ENCODE measurements around the gene GALNT9. TPM values are rescaled to one million over a fixed set of nuclear protein-coding genes. Genes with fewer than 3 reads are reported as not detected.
"Not testable (repeated sequence)": the region's sequence is repeated elsewhere in the genome, so short reads cannot be mapped to it uniquely, and the experiment has no call there.

GALNT9 gene
- total and polyA plus RNA-seq, 5 donors from 2014 or later, result 0.37 to 0.69 (median 0.64) TPM; not detected in 2

DNA sequence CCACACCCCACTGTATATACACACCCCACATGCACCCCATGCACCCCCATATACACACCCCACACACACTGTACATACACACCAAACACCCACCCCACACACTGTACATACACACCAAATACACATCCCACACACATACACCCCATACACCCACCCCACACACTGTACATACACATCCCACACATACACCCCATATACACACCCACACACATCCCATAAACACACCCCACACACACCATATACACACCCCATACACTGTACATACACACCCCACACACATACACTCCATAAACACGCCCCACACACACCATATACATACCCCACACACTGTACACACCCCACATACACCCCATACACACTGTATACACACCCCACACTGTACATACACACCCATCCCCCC, 102.8 kb downstream of the GALNT9 start:
- H3K4me1 ChIP-seq (ENCODE audit: control insufficient read depth, insufficient read depth, low read length, poor library complexity, severe bottlenecking), result peaks cover 11% of the 10 kb centered on the region
- no peak overlapping the region for H3K4me3 Mint-ChIP-seq
- no peaks in the 10 kb centered on the region for H3K36me3 ChIP-seq (ENCODE audit: control insufficient read depth, insufficient read depth, low read length)
- DNase-seq (no peak), ATAC-seq (ENCODE audit: low read depth in 2 of 2) (no peak)
- no peak overlapping the region for H3K27ac Mint-ChIP-seq
- H3K9me3 Mint-ChIP-seq, result no peaks in the 10 kb centered on the region
- H3K27me3 Mint-ChIP-seq, result no peaks in the 10 kb centered on the region
- H3K27ac ChIP-seq (ENCODE audit: insufficient read depth, low read length, poor library complexity, severe bottlenecking), result no peak overlapping the region
- no peaks in the 10 kb centered on the region for H3K36me3 Mint-ChIP-seq
- peaks cover 0 to 9% (median 2%) of the 10 kb centered on the region in 4 donors for H3K4me1 Mint-ChIP-seq
- H3K4me3 ChIP-seq (ENCODE audit: low read depth, low read length), result no peak overlapping the region
- no peaks in the 10 kb centered on the region for H3K27me3 ChIP-seq (ENCODE audit: control insufficient read depth, insufficient read depth, low read length)
- H3K9me3 ChIP-seq (ENCODE audit: control insufficient read depth in 2 of 2, low read length in 2 of 2), result no peaks in the 10 kb centered on the region

DNA sequence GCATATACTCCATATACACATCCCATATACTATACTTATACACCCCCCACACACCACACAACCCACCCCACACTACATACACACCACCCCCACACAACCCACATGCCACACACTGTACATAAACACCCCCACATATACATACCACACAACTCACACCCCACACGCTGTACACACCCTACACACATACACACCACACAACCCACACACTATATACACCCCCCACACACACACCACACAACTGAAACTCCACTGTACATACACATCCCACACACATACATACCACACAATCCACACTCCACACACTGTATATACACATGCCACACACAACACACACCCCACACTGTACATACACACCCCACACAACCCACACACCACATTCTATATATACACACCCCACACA, 104.2 kb downstream of the GALNT9 start:
- H3K4me1 ChIP-seq (ENCODE audit: control insufficient read depth, insufficient read depth, low read length, poor library complexity, severe bottlenecking), result peaks cover 11% of the 10 kb centered on the region
- no peak overlapping the region for H3K27ac Mint-ChIP-seq
- H3K9me3 Mint-ChIP-seq, result no peaks in the 10 kb centered on the region
- no peak overlapping the region for H3K4me3 Mint-ChIP-seq
- DNase-seq (no peak), ATAC-seq (ENCODE audit: low read depth in 2 of 2) (no peak)
- H3K27ac ChIP-seq (ENCODE audit: insufficient read depth, low read length, poor library complexity, severe bottlenecking), result no peak overlapping the region
- H3K27me3 Mint-ChIP-seq, result peaks cover under 1% of the 10 kb centered on the region
- no peaks in the 10 kb centered on the region for H3K36me3 Mint-ChIP-seq
- no peaks in the 10 kb centered on the region for H3K9me3 ChIP-seq (ENCODE audit: control insufficient read depth in 2 of 2, low read length in 2 of 2)
- H3K4me3 ChIP-seq (ENCODE audit: low read depth, low read length), result no peak overlapping the region
- no peaks in the 10 kb centered on the region for H3K36me3 ChIP-seq (ENCODE audit: control insufficient read depth, insufficient read depth, low read length)
- H3K4me1 Mint-ChIP-seq, result peaks cover 0 to 9% (median 2%) of the 10 kb centered on the region in 4 donors
- no peaks in the 10 kb centered on the region for H3K27me3 ChIP-seq (ENCODE audit: control insufficient read depth, insufficient read depth, low read length)

DNA sequence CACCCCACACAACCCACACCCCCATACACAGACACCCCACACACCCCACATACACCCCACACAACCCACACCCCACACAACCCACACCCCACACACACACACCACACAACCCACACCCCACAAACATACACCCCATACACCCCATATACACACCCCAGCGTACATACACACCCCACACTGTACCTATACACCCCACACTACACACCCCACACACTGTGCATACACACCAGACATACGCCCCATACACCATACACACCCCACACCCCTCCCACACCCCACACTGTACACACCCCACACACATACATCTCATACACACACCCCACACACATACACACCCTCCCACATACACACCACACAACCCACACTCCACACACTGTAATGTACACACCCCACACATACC, 104.9 kb downstream of the GALNT9 start:
- Histone ChIP-seq H3K4me3 (ENCODE audit: low read depth, low read length) (no peak overlapping the region), H3K4me1 (ENCODE audit: control insufficient read depth, insufficient read depth, low read length, poor library complexity, severe bottlenecking) (peaks cover 11% of the 10 kb centered on the region), H3K27me3 (ENCODE audit: control insufficient read depth, insufficient read depth, low read length) (no peaks in the 10 kb centered on the region), H3K9me3 (ENCODE audit: control insufficient read depth in 2 of 2, low read length in 2 of 2) (no peaks in the 10 kb centered on the region), H3K27ac (ENCODE audit: insufficient read depth, low read length, poor library complexity, severe bottlenecking) (no peak overlapping the region), H3K36me3 (ENCODE audit: control insufficient read depth, insufficient read depth, low read length) (no peaks in the 10 kb centered on the region)
- Mint-ChIP-seq H3K27me3 (peaks cover 5% of the 10 kb centered on the region), H3K9me3 (no peaks in the 10 kb centered on the region), H3K4me1 (peaks cover 0 to 9% (median 2%) of the 10 kb centered on the region in 4 donors), H3K36me3 (no peaks in the 10 kb centered on the region), H3K4me3 (no peak overlapping the region), H3K27ac (no peak overlapping the region)
- DNase-seq (no peak), ATAC-seq (ENCODE audit: low read depth in 2 of 2) (no peak)

DNA sequence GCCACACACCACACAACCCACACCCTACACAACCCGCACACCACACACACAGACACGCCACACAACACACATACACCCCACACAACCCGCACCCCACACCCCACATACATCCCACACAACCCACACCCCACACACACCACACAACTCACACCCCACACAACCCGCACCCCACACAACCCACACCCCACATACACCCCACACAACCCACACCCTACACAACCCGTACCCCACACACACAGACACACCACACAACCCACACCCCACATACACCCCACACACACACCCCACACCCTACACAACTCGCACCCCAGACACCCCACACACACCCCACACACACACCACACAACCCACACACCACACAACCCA, 106.6 kb downstream of the GALNT9 start:
- H3K4me3 ChIP-seq (ENCODE audit: low read depth, low read length), result no peak overlapping the region
- Mint-ChIP-seq H3K27me3 (peaks cover 10% of the 10 kb centered on the region), H3K27ac (peak overlapping the region in 1 of 3 donors; percentile 44), H3K4me1 (peaks cover 0 to 13% (median 3%) of the 10 kb centered on the region in 4 donors), H3K4me3 (peak overlapping the region in 1 of 4 donors; percentile 20), H3K9me3 (no peaks in the 10 kb centered on the region), H3K36me3 (no peaks in the 10 kb centered on the region)
- DNase-seq, result no peak
- H3K27me3 ChIP-seq (ENCODE audit: control insufficient read depth, insufficient read depth, low read length), result no peaks in the 10 kb centered on the region
- H3K4me1 ChIP-seq (ENCODE audit: control insufficient read depth, insufficient read depth, low read length, poor library complexity, severe bottlenecking), result peaks cover 11% of the 10 kb centered on the region
- no peak for ATAC-seq (ENCODE audit: low read depth in 2 of 2)
- H3K36me3 ChIP-seq (ENCODE audit: control insufficient read depth, insufficient read depth, low read length), result no peaks in the 10 kb centered on the region
- H3K9me3 ChIP-seq (ENCODE audit: control insufficient read depth in 2 of 2, low read length in 2 of 2), result no peaks in the 10 kb centered on the region
- no peak overlapping the region for H3K27ac ChIP-seq (ENCODE audit: insufficient read depth, low read length, poor library complexity, severe bottlenecking)

DNA sequence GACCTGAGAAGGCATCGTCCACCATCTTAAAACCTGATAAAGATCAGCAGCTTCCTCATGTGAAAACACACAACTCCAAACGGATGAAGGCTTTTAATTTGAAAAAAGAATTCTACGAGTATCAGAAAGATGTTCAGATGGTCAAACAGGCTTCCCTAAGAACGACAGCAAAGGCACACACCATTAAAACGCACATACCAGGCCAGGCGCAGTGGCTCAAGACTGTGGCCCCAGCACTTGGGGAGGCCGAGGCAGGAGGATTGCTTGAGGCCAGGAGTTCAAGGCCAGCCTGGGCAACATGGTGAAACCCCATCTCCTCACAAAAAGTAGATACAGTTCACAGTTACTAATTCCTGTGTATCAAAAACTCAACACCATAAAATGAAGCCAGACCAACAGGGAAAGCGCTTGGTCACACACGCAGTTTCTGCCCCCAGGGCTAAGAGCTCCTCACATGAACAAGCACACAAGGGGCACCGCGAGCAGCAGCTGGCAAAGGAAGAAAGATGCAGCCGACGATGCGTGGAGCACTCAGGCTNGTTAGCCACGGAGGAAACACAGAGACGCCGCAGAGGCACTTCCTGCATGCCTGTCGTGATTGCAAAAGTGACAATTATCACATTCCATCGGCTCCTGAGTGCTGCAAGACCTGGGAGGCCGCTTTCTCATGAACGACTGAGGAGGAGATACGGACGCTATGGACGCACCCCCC, 107.1 kb downstream of the GALNT9 start:
- peak in 2 of 3 donors; percentile 56 to 62 for DNase-seq
- no peaks in the 10 kb centered on the region for H3K36me3 Mint-ChIP-seq
- Histone ChIP-seq H3K4me1 (ENCODE audit: control insufficient read depth, insufficient read depth, low read length, poor library complexity, severe bottlenecking) (peaks cover 11% of the 10 kb centered on the region), H3K27ac (ENCODE audit: insufficient read depth, low read length, poor library complexity, severe bottlenecking) (no peak overlapping the region), H3K9me3 (ENCODE audit: control insufficient read depth in 2 of 2, low read length in 2 of 2) (no peaks in the 10 kb centered on the region), H3K36me3 (ENCODE audit: control insufficient read depth, insufficient read depth, low read length) (no peaks in the 10 kb centered on the region), H3K4me3 (ENCODE audit: low read depth, low read length) (no peak overlapping the region), H3K27me3 (ENCODE audit: control insufficient read depth, insufficient read depth, low read length) (no peaks in the 10 kb centered on the region)
- peaks cover 0 to 13% (median 3%) of the 10 kb centered on the region in 4 donors for H3K4me1 Mint-ChIP-seq
- no peaks in the 10 kb centered on the region for H3K9me3 Mint-ChIP-seq
- H3K27ac Mint-ChIP-seq, result peak overlapping the region in 2 of 3 donors; percentile 2 to 44
- peak; percentile 31 to 72 for ATAC-seq (ENCODE audit: low read depth in 2 of 2)
- peak overlapping the region in 2 of 4 donors; percentile 30 to 70 for H3K4me3 Mint-ChIP-seq
- H3K27me3 Mint-ChIP-seq, result peaks cover 10% of the 10 kb centered on the region

DNA sequence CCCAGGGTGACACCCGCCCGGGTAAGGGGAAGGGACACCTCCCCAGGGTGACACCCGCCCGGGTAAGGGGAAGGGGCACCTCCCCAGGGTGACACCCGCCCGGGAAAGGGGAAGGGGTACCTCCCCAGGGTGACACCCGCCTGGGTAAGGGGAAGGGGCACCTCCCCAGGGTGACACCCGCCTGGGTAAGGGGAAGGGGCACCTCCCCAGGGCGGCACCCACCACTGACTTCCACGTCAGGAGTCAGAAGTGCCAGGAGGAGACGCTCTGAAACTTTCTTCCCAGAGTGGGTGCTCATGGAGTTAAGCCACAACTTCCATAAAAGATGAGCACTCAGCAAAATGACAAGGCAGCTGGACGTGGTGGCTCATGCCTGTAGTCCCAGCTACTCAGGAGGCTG, 109.6 kb downstream of the GALNT9 start:
- H3K27ac Mint-ChIP-seq, result peak overlapping the region in 1 of 3 donors; percentile 58
- not testable (repeated sequence) for H3K27ac ChIP-seq (ENCODE audit: insufficient read depth, low read length, poor library complexity, severe bottlenecking); ATAC-seq (ENCODE audit: low read depth in 2 of 2); H3K4me3 Mint-ChIP-seq; H3K36me3 Mint-ChIP-seq; H3K9me3 Mint-ChIP-seq; DNase-seq; H3K4me3 ChIP-seq (ENCODE audit: low read depth, low read length); H3K27me3 ChIP-seq (ENCODE audit: control insufficient read depth, insufficient read depth, low read length); H3K36me3 ChIP-seq (ENCODE audit: control insufficient read depth, insufficient read depth, low read length); H3K9me3 ChIP-seq (ENCODE audit: control insufficient read depth in 2 of 2, low read length in 2 of 2)
- H3K27me3 Mint-ChIP-seq, result peaks cover 14% of the 10 kb centered on the region
- H3K4me1 ChIP-seq (ENCODE audit: control insufficient read depth, insufficient read depth, low read length, poor library complexity, severe bottlenecking), result peaks cover 11% of the 10 kb centered on the region
- H3K4me1 Mint-ChIP-seq, result peaks cover 0 to 13% (median 3%) of the 10 kb centered on the region in 4 donors

DNA sequence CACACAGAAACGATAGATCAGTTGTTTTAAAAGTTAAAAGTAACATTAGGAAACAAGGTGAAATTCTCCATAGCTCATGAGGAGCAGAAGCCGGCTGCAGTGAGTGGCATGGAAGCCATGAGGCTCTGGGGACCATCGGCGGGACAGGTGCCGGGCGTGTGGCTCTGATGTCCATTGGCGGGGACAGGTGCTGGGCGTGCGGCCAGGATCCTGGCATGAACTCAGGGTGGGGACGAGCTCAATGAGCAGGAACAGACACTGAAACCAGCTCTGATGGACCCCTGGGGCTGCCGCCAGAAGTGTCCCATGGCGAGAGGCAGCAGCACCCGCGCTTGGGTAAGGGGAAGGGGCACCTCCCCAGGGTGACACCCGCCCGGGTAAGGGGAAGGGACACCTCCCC, 110.1 kb downstream of the GALNT9 start:
- H3K27me3 ChIP-seq (ENCODE audit: control insufficient read depth, insufficient read depth, low read length), result no peaks in the 10 kb centered on the region
- Mint-ChIP-seq H3K36me3 (no peaks in the 10 kb centered on the region), H3K4me1 (peaks cover 0 to 13% (median 3%) of the 10 kb centered on the region in 4 donors), H3K27me3 (peaks cover 14% of the 10 kb centered on the region), H3K9me3 (peaks cover 0 to 2% (median 0%) of the 10 kb centered on the region in 7 donors), H3K4me3 (no peak overlapping the region), H3K27ac (no peak overlapping the region)
- H3K36me3 ChIP-seq (ENCODE audit: control insufficient read depth, insufficient read depth, low read length), result no peaks in the 10 kb centered on the region
- DNase-seq, result no peak
- no peak overlapping the region for H3K4me3 ChIP-seq (ENCODE audit: low read depth, low read length)
- H3K4me1 ChIP-seq (ENCODE audit: control insufficient read depth, insufficient read depth, low read length, poor library complexity, severe bottlenecking), result peaks cover 11% of the 10 kb centered on the region
- no peaks in the 10 kb centered on the region for H3K9me3 ChIP-seq (ENCODE audit: control insufficient read depth in 2 of 2, low read length in 2 of 2)
- H3K27ac ChIP-seq (ENCODE audit: insufficient read depth, low read length, poor library complexity, severe bottlenecking), result no peak overlapping the region
- ATAC-seq (ENCODE audit: low read depth in 2 of 2), result no peak

DNA sequence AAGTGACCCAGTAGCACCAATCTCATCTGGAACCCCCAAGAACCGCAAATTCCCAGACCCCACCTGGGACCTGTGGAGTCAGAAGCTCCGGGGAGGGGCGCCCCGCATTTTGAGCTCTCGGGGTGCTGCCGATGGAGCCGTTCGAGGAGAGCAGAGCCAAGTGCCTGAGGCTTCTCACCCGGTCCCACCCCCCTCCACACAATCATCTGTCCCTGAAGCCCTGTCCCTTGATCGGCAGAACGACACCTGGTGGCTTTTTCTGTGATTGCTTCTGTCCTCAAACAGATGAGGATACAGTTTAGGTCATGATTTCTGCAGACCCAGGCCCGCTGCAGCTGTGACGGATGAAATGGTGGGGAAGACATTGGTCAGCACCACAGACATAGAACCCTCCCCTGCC, 110.5 kb downstream of the GALNT9 start:
- H3K36me3 ChIP-seq (ENCODE audit: control insufficient read depth, insufficient read depth, low read length), result no peaks in the 10 kb centered on the region
- peaks cover 14% of the 10 kb centered on the region for H3K27me3 Mint-ChIP-seq
- no peaks in the 10 kb centered on the region for H3K27me3 ChIP-seq (ENCODE audit: control insufficient read depth, insufficient read depth, low read length)
- ATAC-seq (ENCODE audit: low read depth in 2 of 2) (peak in 1 of 2 donors; percentile 58), DNase-seq (peak; percentile 12 to 54 (median 43))
- H3K36me3 Mint-ChIP-seq, result no peaks in the 10 kb centered on the region
- H3K4me3 ChIP-seq (ENCODE audit: low read depth, low read length), result no peak overlapping the region
- no peak overlapping the region for H3K27ac ChIP-seq (ENCODE audit: insufficient read depth, low read length, poor library complexity, severe bottlenecking)
- peaks cover 11% of the 10 kb centered on the region for H3K4me1 ChIP-seq (ENCODE audit: control insufficient read depth, insufficient read depth, low read length, poor library complexity, severe bottlenecking)
- H3K4me1 Mint-ChIP-seq, result peaks cover 0 to 13% (median 3%) of the 10 kb centered on the region in 4 donors
- no peak overlapping the region for H3K4me3 Mint-ChIP-seq
- H3K27ac Mint-ChIP-seq, result no peak overlapping the region
- no peaks in the 10 kb centered on the region for H3K9me3 ChIP-seq (ENCODE audit: control insufficient read depth in 2 of 2, low read length in 2 of 2)
- peaks cover 0 to 2% (median 0%) of the 10 kb centered on the region in 7 donors for H3K9me3 Mint-ChIP-seq
